Lung microvascular endothelial cell (primary cell): ENCODE measurements around the gene UQCRC1. TPM values are rescaled to one million over a fixed set of nuclear protein-coding genes. Genes with fewer than 3 reads are reported as not detected.

Experiments
- DNase-seq, 2 donors: peaks; one replicate each; pipeline versions ENCODE4 v3.0.0 to v3.0.0-alpha.2; 2010; ENCODE audit warnings: low read depth in 2 of 2
- total RNA-seq: library from RNA; depleted of rRNA; stranded (reverse); fragments of >200 nt; gene quantifications from 2 replicates; pipeline ENCODE4 v1.2.1, GENCODE V29; 2014

The UQCRC1 gene
- total RNA-seq, 1 donor from 2014 or later = 187 TPM

DNA sequence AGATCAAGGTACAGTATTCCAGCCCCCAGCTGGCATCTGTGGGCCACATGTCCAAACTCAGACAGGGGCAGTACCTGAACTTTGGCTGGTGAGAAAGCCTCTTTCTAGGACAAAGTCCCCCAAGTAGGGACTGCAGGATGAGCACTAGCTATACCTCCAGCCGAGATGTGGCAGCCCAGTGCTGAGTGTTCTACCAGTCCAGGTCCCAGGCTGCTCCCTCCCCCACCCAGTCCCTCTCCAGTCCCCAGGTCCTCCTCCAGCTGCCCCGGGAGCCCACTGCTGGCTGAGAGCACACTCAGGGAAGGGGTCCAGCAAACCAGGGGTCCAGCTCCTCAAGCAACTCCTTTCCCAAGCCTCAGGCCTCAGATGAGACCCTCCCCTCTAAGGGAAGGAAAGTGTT lies 24.3 kb upstream of the UQCRC1 start:
- DNase-seq = no peak

GRCh38 chr3:48633256-48633655 lies 23.8 kb upstream of the UQCRC1 start:
- no peak for DNase-seq

DNA sequence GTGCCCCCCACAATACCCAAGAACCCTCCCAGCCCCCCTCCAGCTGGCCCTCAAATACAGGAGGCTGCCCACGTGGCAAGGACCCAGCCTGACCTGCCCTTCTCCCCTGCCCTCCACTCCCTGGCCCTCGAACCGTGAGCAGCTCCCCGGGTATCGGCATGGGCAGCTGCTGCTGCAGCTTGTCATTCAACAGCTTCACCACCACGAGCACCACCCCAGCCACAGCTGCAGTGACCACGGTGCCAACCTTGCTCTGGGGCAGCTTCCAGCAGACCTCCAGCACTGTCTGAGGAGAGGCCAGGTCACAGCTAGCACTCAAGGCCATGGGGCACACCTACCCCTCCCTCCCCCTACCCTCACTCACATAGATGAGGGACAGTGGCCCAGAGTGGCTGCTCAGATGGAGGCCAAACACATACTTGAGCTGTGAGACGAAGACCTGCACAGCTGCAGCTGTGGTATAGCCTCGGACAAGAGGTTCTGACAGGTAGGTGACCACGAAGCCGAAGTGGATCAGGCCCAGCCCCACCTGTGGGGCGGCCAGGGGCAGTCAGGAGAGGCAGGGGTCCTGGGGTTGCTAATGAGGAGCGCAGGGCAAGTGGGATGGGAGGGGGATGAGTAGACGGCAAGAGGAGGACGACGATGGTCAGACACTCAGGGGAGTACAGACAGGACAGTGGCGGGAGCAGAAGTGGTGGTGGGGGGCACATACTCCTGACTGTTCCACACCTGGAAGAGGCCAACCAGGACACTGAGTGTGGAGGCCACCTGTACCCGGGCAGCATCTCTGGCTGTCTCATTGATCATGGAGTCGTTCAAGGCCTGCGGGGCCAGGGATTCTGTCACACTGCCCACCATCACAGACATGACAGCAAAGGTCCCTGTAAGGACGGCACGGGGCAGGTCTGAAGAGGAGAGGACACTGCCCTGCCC lies 22.3 kb upstream of the UQCRC1 start:
- DNase-seq = no peak

GRCh38 chr3:48630833-48631232 lies 21.4 kb upstream of the UQCRC1 start:
- no peak for DNase-seq

DNA sequence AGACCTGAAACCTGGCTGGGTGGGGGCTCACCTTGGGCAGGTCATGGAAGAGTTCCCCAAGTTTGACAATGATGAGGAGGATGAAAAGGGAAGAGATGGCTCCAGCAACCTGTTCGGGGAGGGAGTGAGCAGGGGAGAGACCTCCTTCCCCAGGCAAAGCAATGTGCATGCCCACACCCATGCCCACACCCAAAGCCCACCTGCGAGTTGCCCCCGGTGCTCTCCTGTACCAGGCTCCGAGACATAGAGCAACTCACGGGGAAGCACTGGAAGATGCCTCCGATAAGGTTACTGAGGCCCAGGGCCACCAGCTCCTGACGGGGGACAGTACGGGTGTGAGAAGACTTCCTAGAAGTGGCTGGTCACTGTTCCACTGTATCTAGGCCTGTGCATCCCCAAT lies 21.0 kb upstream of the UQCRC1 start:
- DNase-seq = no peak

GRCh38 chr3:48629894-48630293 lies 20.4 kb upstream of the UQCRC1 start:
- no peak for DNase-seq

- DNase-seq = no peak
Measured at GRCh38 chr3:48628277-48629017, 19.0 kb upstream of the UQCRC1 start.

- no peak for DNase-seq
Measured at GRCh38 chr3:48625600-48625999, 16.2 kb upstream of the UQCRC1 start.

DNA sequence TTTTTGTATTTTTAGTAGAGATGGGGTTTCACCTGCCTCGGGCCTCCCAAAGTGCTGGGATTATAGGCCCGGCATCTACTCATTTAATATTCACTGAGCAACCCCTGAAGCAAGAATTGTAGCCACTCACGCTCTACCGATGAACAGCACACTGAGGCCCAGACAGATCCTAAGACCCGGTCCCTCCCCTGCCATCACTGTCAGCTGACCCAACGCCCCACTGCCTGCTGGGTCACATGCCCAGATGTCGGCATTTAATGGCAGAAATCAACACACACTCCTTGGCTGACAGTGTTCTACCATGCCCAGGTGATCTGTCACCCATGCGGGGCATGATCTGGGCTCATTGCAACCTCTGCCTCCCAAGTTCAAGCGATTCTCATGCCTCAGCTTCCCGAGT lies 15.3 kb upstream of the UQCRC1 start:
- DNase-seq = no peak

DNA sequence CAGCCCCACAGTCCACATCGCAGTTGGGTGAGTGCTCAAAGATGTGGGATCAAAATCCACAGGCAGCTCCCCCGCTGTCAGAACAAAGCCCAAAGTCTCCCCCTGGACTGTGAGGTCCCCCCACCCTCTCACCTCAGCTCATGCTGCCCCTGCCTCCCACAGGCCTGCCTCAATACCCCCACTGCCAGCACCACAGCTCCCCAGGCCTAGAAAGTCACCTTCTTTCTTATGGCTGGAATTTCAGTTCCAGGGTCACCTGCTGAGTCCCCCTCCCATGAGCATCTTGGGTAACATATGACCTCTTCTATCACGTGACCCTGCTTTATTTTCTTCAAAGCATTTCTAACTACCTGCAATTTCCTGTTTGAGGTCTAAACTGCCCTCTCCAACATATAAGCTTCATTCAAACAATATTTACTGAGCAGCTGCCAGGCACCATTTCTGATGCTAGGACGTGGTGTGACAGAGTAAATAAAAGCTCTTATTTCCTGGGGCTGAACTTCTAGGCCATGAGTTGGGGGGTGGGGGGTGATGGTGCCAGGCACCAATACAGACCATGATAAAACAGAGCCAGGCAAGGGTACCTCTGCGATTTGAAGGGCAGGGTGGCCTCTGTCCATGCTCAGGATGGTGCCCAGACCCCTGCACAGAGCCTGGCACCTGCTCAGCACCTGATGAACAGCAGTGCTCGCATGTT lies 14.6 kb upstream of the UQCRC1 start:
- DNase-seq = no peak

- no peak for DNase-seq
Measured at GRCh38 chr3:48621461-48621869, 12.0 kb upstream of the UQCRC1 start, which contains the start of gene TMEM89. TSS of gene TMEM89 (minus strand) at chr3:48621769. CDS start at chr3:48621756, 13 bp downstream.

DNA sequence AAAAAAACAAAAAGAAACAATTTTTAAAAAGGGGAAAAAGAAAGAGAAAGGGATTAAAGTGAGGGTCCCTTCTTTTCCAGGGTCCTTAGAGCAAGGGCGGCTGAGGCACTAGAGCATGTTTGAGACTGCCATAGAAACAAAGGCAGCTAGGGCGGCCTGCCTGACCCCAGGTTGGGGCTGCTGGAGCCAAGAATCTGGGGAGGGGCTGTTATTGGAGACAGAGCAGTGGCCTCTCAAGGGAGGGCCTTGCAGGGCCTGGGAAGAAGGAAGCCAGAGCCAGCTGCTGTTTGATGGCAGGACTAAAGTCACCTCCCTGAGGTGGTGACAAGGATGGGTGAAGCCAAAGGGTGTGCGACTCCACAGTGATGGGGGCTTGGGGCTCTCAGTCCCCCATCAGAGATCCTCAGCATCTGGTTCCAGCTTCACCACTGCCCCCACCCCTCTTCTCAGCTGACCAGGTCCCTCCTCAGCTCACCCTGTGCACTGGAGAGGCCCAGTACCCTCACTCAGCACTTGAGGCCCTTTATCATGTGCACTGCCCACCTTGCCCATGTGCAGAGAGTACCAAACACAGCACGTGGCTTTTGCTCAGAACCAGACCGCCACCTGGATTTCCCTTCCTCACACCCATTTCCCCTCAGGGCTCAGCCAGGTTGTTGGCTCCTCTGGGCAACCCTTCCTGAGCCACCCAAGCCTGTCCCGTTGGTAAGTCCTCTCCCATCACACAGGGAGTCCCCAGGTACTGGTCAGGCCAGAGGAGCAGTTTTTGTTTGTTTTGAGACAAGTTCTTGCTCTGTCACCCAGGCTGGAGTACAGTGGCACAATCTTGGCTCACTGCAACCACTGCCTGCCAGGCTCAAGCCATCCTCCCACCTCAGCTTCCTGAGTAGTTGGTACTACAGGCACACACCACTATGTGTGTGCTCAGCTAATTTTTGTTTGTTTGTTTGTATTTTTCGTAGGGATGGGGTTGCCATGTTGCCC lies 10.4 kb upstream of the UQCRC1 start:
- no peak for DNase-seq

DNA sequence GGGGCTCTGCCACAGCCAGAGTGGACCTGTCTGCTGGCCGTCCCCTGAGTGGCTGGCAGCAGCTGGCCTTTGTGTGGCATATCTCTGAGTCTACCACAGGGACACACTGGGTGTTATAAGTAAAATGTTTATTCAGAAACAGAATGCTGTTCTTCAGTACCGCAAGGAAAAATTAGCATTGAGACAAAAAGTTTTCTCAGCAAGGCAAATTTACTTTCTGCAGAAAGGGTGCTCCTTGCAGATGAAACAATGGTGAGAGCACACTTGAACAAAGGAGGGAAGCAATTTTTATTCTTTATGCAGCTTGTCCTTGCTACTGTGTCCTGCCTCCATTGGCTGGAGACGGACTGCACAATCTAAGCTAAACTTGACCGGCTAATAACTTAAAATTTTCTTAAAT lies 8.1 kb upstream of the UQCRC1 start:
- no peak for DNase-seq

GRCh38 chr3:48614044-48614443 lies 4.6 kb upstream of the UQCRC1 start:
- DNase-seq = peak in 1 of 2 donors; percentile 55

GRCh38 chr3:48612309-48612708 lies 2.9 kb upstream of the UQCRC1 start:
- DNase-seq = no peak

GRCh38 chr3:48607519-48607918 lies 1.9 kb downstream of the UQCRC1 start:
- DNase-seq = peak in 1 of 2 donors; percentile 38

- DNase-seq = no peak
Measured at GRCh38 chr3:48601622-48601994, 7.8 kb downstream of the UQCRC1 start.

DNA sequence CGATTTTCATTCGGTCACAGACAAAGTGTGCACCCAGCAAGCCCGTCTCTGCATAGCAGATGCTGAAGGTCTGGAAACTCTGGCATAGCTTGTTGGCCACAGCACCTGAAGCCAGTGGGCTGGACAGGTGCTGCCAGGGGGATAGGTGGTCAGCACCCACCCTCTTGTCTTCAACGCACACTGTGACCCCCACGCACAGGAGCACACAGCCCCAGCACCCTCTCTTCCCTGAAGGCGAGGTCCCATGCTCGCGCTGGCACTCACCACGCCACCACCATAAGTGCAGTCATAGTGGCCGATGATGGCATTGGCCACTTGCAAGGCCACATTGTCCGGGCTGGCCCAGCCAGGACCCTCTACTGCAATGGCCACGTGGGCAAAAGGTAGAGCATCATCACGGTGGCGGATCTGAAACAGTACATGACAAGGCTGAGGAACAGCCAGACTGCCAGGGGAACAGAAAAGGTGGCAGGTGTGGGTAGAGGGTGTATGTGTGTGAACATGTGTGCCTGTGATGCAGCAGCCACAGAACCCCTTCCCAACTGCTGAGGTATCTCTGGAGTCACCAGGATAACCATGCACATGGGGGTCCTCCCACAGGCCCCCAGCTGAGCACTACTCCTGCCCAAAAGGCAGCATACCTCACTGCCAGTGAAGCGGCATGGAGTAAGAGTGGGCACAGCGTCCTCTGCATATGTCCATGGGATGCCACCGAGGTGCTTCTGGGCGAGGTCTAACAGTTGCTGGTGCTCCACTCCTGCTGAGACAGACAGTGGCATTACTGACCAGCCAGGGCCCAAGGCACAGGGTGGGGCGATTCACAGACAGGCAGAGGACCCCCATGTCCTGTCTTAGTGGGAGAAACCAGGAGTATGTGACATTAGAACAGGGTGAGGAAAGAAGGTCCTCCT lies 8.5 kb downstream of the UQCRC1 start:
- no peak for DNase-seq

GRCh38 chr3:48599509-48600285 lies 9.7 kb downstream of the UQCRC1 start:
- DNase-seq = no peak
